ENCODE measurements around the gene UBAC2. TPM values are rescaled to one million over a fixed set of nuclear protein-coding genes. Genes with fewer than 3 reads are reported as not detected.

UBAC2 gene
- total and polyA plus RNA-seq, 2 of the 8 experiments (the other 6 are each of a cell fraction or from before 2014, with no cell fraction given) = 75.9 to 76.9 TPM

DNA sequence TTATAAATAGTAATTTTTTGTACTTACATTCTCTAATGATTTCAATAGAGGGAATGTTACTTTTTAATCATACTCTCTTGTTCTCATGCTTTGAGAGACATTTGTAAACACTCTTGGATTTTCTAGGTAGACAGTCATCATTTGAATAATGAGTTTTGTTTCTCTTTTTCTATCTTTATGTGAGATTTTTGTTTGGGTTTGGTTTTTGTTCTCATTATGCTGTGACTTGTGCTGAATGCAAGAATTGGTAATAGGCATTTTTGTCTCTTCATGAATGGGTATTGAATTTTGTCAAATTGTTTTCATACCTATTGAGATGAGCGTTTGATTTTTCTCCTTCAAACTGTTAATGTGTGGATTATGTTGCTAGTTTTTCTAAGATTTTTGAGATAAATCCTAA lies 163.3 kb downstream of the UBAC2 start (continued):
- no peak for TF ChIP-seq SP2 (IDR thresholded peaks at IDR 0.05; ENCODE audit: low read length)
